ENCODE results near the gene GOLGA6L22.
"Not testable (repeated sequence)": the region's sequence is repeated elsewhere in the genome, so short reads cannot be mapped to it uniquely, and the experiment has no call there.

GRCh38 chr15:22516140-22516539, 57.4 kb downstream of the GOLGA6L22 start:
- not testable (repeated sequence) for TF ChIP-seq CTCF, EZH2 (IDR thresholded peaks at IDR 0.05)

Measured in neural progenitor cell (in vitro differentiated cells).